ENCODE measurements around the gene PCDHGB5. TPM values are rescaled to one million over a fixed set of nuclear protein-coding genes. Genes with fewer than 3 reads are reported as not detected.

PCDHGB5 gene
- total RNA-seq, 1 donor from 2014 or later = 1.5 TPM

DNA sequence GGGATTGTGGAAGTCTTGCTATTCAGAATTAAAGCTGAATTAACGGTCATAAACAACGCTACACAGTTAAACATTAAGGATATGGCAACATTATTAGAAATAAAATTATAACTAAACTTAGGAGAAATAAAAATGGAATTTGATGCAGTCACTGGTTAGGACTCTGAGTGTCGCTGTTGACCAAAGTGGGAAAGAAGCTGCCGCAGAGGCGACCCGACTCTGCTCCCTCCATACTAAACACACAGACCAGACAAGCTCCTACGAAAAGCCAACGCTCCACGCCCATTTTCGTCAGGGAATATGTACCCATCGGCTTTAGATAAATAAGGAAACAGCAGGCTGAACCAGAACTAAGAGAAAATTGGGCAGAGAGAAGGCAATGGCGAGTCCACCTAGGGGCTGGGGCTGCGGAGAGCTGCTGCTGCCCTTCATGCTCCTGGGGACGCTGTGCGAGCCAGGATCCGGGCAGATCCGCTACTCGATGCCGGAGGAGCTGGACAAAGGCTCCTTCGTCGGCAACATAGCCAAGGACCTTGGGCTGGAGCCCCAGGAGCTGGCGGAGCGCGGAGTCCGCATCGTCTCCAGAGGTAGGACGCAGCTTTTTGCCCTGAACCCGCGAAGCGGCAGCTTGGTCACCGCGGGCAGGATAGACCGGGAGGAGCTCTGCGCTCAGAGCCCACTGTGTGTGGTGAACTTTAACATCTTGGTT, 33.6 kb upstream of the PCDHGB5 start, which contains the start of gene PCDHGA5:
Gene PCDHGA5, plus strand, starts transcription at position 211 of the 709 bp plus-strand sequence. Its CDS starts 169 bp downstream, at position 380.
- no peak within 1 kb of the TSS for H3K27ac Mint-ChIP-seq (ENCODE audit: unreplicated experiment)
- H3K36me3 Mint-ChIP-seq (ENCODE audit: low read depth) = peaks cover 43% of the 10 kb centered on the region
- DNase-seq (ENCODE audit: low read depth, low spot score) = no peak
- H3K4me3 Mint-ChIP-seq = no peak within 1 kb of the TSS
- TF ChIP-seq, protein P1, sequence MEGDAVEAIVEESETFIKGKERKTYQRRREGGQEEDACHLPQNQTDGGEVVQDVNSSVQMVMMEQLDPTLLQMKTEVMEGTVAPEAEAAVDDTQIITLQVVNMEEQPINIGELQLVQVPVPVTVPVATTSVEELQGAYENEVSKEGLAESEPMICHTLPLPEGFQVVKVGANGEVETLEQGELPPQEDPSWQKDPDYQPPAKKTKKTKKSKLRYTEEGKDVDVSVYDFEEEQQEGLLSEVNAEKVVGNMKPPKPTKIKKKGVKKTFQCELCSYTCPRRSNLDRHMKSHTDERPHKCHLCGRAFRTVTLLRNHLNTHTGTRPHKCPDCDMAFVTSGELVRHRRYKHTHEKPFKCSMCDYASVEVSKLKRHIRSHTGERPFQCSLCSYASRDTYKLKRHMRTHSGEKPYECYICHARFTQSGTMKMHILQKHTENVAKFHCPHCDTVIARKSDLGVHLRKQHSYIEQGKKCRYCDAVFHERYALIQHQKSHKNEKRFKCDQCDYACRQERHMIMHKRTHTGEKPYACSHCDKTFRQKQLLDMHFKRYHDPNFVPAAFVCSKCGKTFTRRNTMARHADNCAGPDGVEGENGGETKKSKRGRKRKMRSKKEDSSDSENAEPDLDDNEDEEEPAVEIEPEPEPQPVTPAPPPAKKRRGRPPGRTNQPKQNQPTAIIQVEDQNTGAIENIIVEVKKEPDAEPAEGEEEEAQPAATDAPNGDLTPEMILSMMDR (conservative IDR thresholded peaks at IDR 0.05) = no peak
- H3K9me3 Mint-ChIP-seq = peaks cover 16% of the 10 kb centered on the region
- H3K27me3 Mint-ChIP-seq (ENCODE audit: low read depth) = no peaks in the 10 kb centered on the region
- no peaks in the 10 kb centered on the region for H3K4me1 Mint-ChIP-seq

DNA sequence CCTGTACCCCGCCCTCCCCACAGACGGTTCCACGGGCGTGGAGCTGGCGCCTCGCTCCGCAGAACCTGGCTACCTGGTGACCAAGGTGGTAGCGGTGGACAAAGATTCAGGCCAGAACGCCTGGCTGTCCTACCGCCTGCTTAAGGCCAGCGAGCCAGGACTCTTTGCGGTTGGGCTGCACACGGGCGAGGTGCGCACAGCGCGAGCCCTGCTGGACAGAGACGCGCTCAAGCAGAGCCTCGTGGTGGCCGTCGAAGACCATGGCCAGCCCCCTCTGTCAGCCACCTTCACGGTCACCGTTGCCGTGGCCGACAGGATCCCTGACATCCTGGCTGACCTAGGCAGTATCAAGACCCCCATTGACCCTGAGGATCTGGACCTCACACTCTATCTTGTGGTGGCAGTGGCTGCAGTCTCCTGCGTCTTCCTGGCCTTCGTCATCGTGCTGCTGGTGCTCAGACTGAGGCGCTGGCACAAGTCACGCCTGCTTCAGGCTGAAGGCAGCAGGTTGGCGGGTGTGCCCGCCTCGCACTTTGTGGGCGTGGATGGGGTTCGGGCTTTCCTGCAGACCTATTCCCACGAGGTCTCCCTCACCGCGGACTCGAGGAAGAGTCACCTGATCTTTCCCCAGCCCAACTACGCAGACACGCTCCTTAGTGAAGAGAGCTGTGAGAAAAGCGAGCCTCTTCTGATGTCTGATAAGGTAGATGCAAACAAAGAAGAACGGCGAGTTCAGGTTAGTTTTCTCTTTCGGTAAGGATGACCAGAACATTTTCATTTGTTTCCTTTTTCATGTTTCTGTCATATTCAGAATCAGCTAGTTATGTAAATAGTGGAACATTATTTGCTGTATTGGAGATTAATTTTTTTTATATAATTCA, 31.5 kb upstream of the PCDHGB5 start:
- TF ChIP-seq, protein P1 (conservative IDR thresholded peaks at IDR 0.05) = no peak
- no peak overlapping the region for H3K27ac Mint-ChIP-seq (ENCODE audit: unreplicated experiment)
- DNase-seq (ENCODE audit: low read depth, low spot score) = no peak
- H3K9me3 Mint-ChIP-seq = peaks cover 17% of the 10 kb centered on the region
- no peak overlapping the region for H3K4me3 Mint-ChIP-seq
- no peaks in the 10 kb centered on the region for H3K27me3 Mint-ChIP-seq (ENCODE audit: low read depth)
- no peaks in the 10 kb centered on the region for H3K4me1 Mint-ChIP-seq
- peaks cover 32% of the 10 kb centered on the region for H3K36me3 Mint-ChIP-seq (ENCODE audit: low read depth)

DNA sequence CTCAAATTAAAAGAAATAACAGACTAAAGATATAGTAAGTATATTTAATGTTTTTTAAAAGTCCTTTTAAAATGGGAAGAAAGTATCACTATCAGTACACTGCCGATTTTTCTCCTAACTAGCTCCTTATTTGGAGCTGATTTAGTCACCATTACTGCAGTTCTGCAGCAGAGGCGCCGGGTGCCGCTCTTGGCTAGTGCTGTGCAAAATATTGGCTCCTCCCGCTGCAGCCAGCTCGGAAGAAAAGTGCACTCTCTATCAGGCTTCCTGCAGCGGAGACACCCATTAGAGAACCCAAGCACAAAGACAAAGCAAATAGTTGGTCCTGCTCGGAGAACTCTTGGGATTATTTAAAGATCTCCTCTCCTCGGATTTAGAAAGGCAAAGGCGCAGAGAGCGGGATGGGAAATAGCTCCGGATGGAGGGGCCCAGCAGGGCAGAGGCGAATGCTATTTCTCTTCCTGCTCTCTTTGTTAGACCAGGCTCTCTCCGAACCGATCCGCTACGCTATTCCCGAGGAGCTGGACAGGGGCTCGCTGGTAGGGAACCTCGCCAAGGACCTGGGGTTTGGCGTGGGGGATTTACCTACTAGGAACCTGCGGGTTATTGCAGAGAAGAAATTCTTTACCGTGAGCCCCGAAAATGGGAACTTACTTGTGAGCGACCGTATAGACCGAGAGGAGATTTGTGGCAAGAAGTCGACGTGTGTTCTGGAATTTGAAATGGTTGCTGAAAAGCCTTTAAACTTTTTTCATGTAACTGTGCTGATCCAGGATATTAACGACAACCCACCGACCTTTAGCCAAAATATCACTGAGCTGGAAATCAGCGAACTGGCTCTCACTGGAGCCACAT, 27.5 kb upstream of the PCDHGB5 start, which contains the start of gene PCDHGB3:
Gene PCDHGB3, plus strand, starts transcription at position 249 of the 855 bp plus-strand sequence. Its CDS starts 153 bp downstream, at position 402.
- Mint-ChIP-seq H3K4me3 (no peak within 1 kb of the TSS), H3K36me3 (ENCODE audit: low read depth) (peaks cover 26% of the 10 kb centered on the region)

DNA sequence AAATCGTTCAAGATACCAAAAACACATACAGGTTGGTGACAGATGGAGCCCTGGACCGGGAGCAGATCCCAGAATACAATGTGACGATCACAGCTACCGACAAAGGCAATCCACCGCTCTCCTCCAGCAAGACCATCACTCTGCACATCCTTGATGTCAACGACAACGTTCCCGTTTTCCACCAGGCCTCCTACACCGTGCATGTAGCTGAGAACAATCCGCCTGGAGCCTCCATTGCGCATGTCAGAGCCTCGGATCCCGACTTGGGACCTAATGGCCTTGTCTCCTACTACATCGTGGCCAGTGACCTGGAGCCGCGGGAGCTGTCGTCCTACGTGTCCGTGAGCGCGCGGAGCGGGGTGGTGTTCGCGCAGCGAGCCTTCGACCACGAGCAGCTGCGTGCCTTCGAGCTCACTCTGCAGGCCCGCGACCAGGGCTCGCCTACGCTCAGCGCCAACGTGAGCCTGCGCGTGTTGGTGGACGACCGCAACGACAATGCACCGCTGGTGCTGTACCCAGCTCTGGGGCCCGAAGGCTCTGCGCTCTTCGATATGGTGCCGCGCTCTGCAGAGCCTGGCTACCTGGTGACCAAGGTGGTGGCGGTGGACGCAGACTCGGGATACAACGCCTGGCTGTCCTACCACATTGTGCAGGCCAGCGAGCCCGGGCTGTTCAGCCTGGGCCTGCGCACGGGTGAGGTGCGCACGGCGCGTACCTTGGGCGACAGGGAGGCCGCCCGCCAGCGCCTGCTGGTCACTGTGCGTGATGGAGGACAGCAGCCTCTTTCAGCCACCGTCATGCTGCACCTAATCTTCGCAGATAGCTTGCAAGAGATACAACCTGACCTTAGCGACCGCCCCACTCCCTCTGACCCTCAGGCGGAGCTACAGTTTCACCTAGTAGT, 25.9 kb upstream of the PCDHGB5 start:
- TF ChIP-seq, protein P1 (conservative IDR thresholded peaks at IDR 0.05) = no peak
- Mint-ChIP-seq H3K4me3 (no peak overlapping the region), H3K4me1 (no peaks in the 10 kb centered on the region), H3K27ac (ENCODE audit: unreplicated experiment) (no peak overlapping the region), H3K9me3 (peaks cover 14% of the 10 kb centered on the region), H3K36me3 (ENCODE audit: low read depth) (peaks cover 22% of the 10 kb centered on the region), H3K27me3 (ENCODE audit: low read depth) (no peaks in the 10 kb centered on the region)
- DNase-seq (ENCODE audit: low read depth, low spot score) = no peak

More for the DNA sequence above, 27.5 kb upstream of the PCDHGB5 start, which contains the start of gene PCDHGB3:
- Mint-ChIP-seq H3K27ac (ENCODE audit: unreplicated experiment) (no peak within 1 kb of the TSS), H3K27me3 (ENCODE audit: low read depth) (no peaks in the 10 kb centered on the region), H3K4me1 (no peaks in the 10 kb centered on the region), H3K9me3 (peaks cover 20% of the 10 kb centered on the region)
- TF ChIP-seq, protein P1 (conservative IDR thresholded peaks at IDR 0.05) = no peak
- no peak for DNase-seq (ENCODE audit: low read depth, low spot score)

All from neural crest cell (in vitro differentiated cells).